ENCODE measurements around the gene SLC16A12. TPM values are rescaled to one million over a fixed set of nuclear protein-coding genes. Genes with fewer than 3 reads are reported as not detected.

SLC16A12 gene
- total and polyA plus RNA-seq, 2 donors from 2014 or later, result 19.0 to 38.8 TPM

GRCh38 chr10:89518876-89519842 is 16.2 kb downstream of the SLC16A12 start:
- no peak overlapping the region for H3K9ac ChIP-seq (ENCODE audit: low read length in 3 of 3)
- peak overlapping the region in 1 of 2 donors; percentile 23 for H3K27ac ChIP-seq (ENCODE audit: low read depth in 2 of 2, low read length in 2 of 2)
- H3K9me3 ChIP-seq (ENCODE audit: control insufficient read depth in 2 of 3, insufficient read depth in 1 of 3, low read length in 3 of 3), result no peaks in the 10 kb centered on the region
- H3K36me3 ChIP-seq (ENCODE audit: control insufficient read depth in 2 of 3, insufficient read depth in 3 of 3, low read length in 3 of 3), result peaks cover 0 to 4% (median 0%) of the 10 kb centered on the region in 3 donors
- TF ChIP-seq CTCF (IDR thresholded peaks at IDR 0.05; ENCODE audit: borderline replicate concordance, extremely low read depth, insufficient read depth), result no peak
- H3K4me3 ChIP-seq (ENCODE audit: low read length in 3 of 3), result no peak overlapping the region
- no peaks in the 10 kb centered on the region for H3K27me3 ChIP-seq (ENCODE audit: control insufficient read depth, insufficient read depth, low read length)
- no peak for FAIRE-seq
- H3K4me1 ChIP-seq (ENCODE audit: control insufficient read depth in 2 of 3, insufficient read depth in 2 of 3, low read depth in 1 of 3, low read length in 3 of 3), result peaks cover 0 to 59% (median 15%) of the 10 kb centered on the region in 3 donors
- intact Hi-C loops (cut with DNase I), result no loop called here
- DNase-seq, result peak in 1 of 5 donors; percentile 36

GRCh38 chr10:89518108-89518507 is 17.3 kb downstream of the SLC16A12 start:
- intact Hi-C loops (cut with DNase I), result no loop called here
- peaks cover 0 to 52% (median 13%) of the 10 kb centered on the region in 3 donors for H3K4me1 ChIP-seq (ENCODE audit: control insufficient read depth in 2 of 3, insufficient read depth in 2 of 3, low read depth in 1 of 3, low read length in 3 of 3)
- peak overlapping the region; percentile 33 to 51 for H3K27ac ChIP-seq (ENCODE audit: low read depth in 2 of 2, low read length in 2 of 2)
- peaks cover 0 to 4% (median 0%) of the 10 kb centered on the region in 3 donors for H3K36me3 ChIP-seq (ENCODE audit: control insufficient read depth in 2 of 3, insufficient read depth in 3 of 3, low read length in 3 of 3)
- H3K4me3 ChIP-seq (ENCODE audit: low read length in 3 of 3), result no peak overlapping the region
- TF ChIP-seq CTCF (IDR thresholded peaks at IDR 0.05; ENCODE audit: borderline replicate concordance, extremely low read depth, insufficient read depth), result no peak
- FAIRE-seq, result no peak
- no peak for DNase-seq
- H3K9ac ChIP-seq (ENCODE audit: low read length in 3 of 3), result no peak overlapping the region
- H3K27me3 ChIP-seq (ENCODE audit: control insufficient read depth, insufficient read depth, low read length), result no peaks in the 10 kb centered on the region
- no peaks in the 10 kb centered on the region for H3K9me3 ChIP-seq (ENCODE audit: control insufficient read depth in 2 of 3, insufficient read depth in 1 of 3, low read length in 3 of 3)

- TF ChIP-seq CTCF (IDR thresholded peaks at IDR 0.05; ENCODE audit: borderline replicate concordance, extremely low read depth, insufficient read depth), result no peak
- Histone ChIP-seq H3K9me3 (ENCODE audit: control insufficient read depth in 2 of 3, insufficient read depth in 1 of 3, low read length in 3 of 3) (no peaks in the 10 kb centered on the region), H3K9ac (ENCODE audit: low read length in 3 of 3) (no peak overlapping the region), H3K4me3 (ENCODE audit: low read length in 3 of 3) (peak overlapping the region in 1 of 3 donors; percentile 9), H3K27me3 (ENCODE audit: control insufficient read depth, insufficient read depth, low read length) (no peaks in the 10 kb centered on the region), H3K4me1 (ENCODE audit: control insufficient read depth in 2 of 3, insufficient read depth in 2 of 3, low read depth in 1 of 3, low read length in 3 of 3) (peaks cover 0 to 37% (median 9%) of the 10 kb centered on the region in 3 donors), H3K36me3 (ENCODE audit: control insufficient read depth in 2 of 3, insufficient read depth in 3 of 3, low read length in 3 of 3) (no peaks in the 10 kb centered on the region), H3K27ac (ENCODE audit: low read depth in 2 of 2, low read length in 2 of 2) (peak overlapping the region; percentile 59 to 66)
- FAIRE-seq (no peak), DNase-seq (peak in 3 of 5 donors; percentile 27 to 72 (median 66))
- intact Hi-C loops (cut with DNase I), result no loop called here
Measured at GRCh38 chr10:89516149-89516832, 19.1 kb downstream of the SLC16A12 start.
